Natural killer cell (primary cell): ENCODE results near the gene LBP. TPM values are rescaled to one million over a fixed set of nuclear protein-coding genes. Genes with fewer than 3 reads are reported as not detected.

Source experiments
- ATAC-seq, 3 donors: fragments of 150-1000 bp in 2 of 3; fragments of 200-7000 bp in 1 of 3; cut with Tn5 transposase; 1 replicate in 1 of 3; 2 replicates in 2 of 3; pipeline ENCODE4 v1.10.0; 2021; ENCODE audit warnings: mild to moderate bottlenecking in 2 of 3, moderate library complexity in 2 of 3
- DNase-seq, 2 donors: peaks; one replicate each; pipeline versions ENCODE4 v3.0.0 to v3.0.0-alpha.2; 2013 to 2021; ENCODE audit warnings: mixed read lengths in 1 of 2
- H3K27ac ChIP-seq: one replicate; pipeline ENCODE4 v1.5.1; 2013; ENCODE audit warnings: mild to moderate bottlenecking, low read length
- H3K27me3 ChIP-seq: one replicate; pipeline ENCODE4 v1.6.1; 2013; ENCODE audit warnings: low read length; ENCODE audit not compliant: control insufficient read depth, insufficient read depth
- H3K36me3 ChIP-seq: one replicate; pipeline ENCODE4 v1.6.1; 2013; ENCODE audit warnings: low read length; ENCODE audit not compliant: control insufficient read depth, insufficient read depth
- H3K4me1 ChIP-seq: one replicate; pipeline ENCODE4 v1.6.1; 2013; ENCODE audit warnings: low read length; ENCODE audit not compliant: control insufficient read depth, insufficient read depth
- H3K4me3 ChIP-seq: one replicate; pipeline ENCODE4 v1.5.1; 2013; ENCODE audit warnings: low read length
- H3K9me3 ChIP-seq: one replicate; pipeline ENCODE4 v1.6.1; 2013; ENCODE audit warnings: low read length; ENCODE audit not compliant: control insufficient read depth, insufficient read depth
- H3K27ac Mint-ChIP-seq, 2 donors: one replicate each; pipeline ENCODE4 v1.8.0; 2022; ENCODE audit warnings: mild to moderate bottlenecking in 2 of 2, mixed read lengths in 2 of 2, moderate library complexity in 1 of 2
- H3K27me3 Mint-ChIP-seq, 2 donors: one replicate each; pipeline ENCODE4 v1.8.0; 2022; ENCODE audit warnings: low read depth in 2 of 2, mixed read lengths in 2 of 2
- H3K36me3 Mint-ChIP-seq: one replicate; pipeline ENCODE4 v1.8.0; 2022; ENCODE audit warnings: mixed read lengths
- H3K4me1 Mint-ChIP-seq, 2 donors: one replicate each; pipeline ENCODE4 v1.8.0; 2022; ENCODE audit warnings: mixed read lengths in 2 of 2
- H3K4me3 Mint-ChIP-seq: one replicate; pipeline ENCODE4 v1.8.0; 2022; ENCODE audit warnings: mild to moderate bottlenecking, moderate library complexity, mixed read lengths
- H3K9me3 Mint-ChIP-seq, 2 donors: one replicate each; pipeline ENCODE4 v1.8.0; 2022; ENCODE audit warnings: mixed read lengths in 2 of 2
- WGBS: methylation state at CpG from one replicate; pipeline ENCODE4 v1.1.7; 2013; ENCODE audit warnings: missing lambda C conversion rate; ENCODE audit not compliant: insufficient coverage; 5-methylcytosine and 5-hydroxymethylcytosine counted together
- intact Hi-C: fragments of 100-400 bp; cut with micrococcal nuclease; formaldehyde crosslinking; loops from one replicate; pipeline ENCODE4 v1.14.2; 2022
- total RNA-seq, 4 donors: library from RNA; stranded (reverse); fragments of 120-200 nt in 1 of 4; gene quantifications; one replicate each; pipeline versions ENCODE4 v1.2.3 to v1.2.4, GENCODE V29; 2013 to 2022
- TF ChIP-seq, protein P1 (sequence below): fragments of 200-600 bp; IDR thresholded peaks from one replicate; pipeline ENCODE4 v1.8.0; 2022; ENCODE audit warnings: antibody characterized with exemption

The LBP gene
- total RNA-seq, 3 donors from 2014 or later (not counting 1 experiment from before 2014, with no cell fraction given) = not detected

DNA sequence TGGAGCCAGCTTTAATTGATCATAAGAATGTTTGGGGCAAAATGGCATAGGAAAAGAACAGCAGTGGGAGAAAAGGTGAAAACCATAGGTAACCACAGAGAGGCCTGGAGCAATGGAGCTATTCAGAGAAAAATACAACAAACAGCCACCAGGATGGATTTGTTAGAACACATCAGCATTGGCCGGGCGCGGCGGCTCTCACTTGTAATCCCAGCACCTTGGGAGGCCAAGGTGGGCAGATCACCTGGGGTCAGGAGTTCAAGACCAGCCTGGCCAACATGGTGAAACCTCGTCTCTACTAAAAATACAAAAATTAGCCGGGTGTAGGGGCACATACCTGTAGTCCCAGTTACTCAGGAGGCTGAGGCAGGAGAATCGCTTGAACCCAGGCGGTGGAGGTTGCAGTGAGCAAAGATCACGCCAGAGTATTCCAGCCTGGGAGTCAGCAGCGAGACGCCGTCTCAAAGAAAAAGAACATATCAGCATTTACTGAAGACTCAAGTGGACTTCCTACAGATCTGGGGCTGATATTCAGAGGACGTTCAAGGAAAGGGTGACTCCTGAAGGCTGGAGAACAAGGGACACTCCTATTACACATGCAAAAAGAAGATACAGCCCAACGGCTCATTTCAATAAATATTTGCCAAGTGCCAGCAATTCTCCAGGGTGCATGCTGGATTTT is 68.6 kb downstream of the LBP start:
- no peak overlapping the region for H3K4me3 Mint-ChIP-seq
- no peaks in the 10 kb centered on the region for H3K36me3 Mint-ChIP-seq
- H3K27me3 ChIP-seq = no peaks in the 10 kb centered on the region
- H3K4me3 ChIP-seq = no peak overlapping the region
- H3K9me3 ChIP-seq = no peaks in the 10 kb centered on the region
- no peaks in the 10 kb centered on the region for H3K4me1 ChIP-seq
- ATAC-seq = no peak
- H3K9me3 Mint-ChIP-seq = no peaks in the 10 kb centered on the region
- no peaks in the 10 kb centered on the region for H3K27me3 Mint-ChIP-seq
- no peaks in the 10 kb centered on the region for H3K4me1 Mint-ChIP-seq
- DNase-seq = no peak
- intact Hi-C loops = no loop called here
- peaks cover 28% of the 10 kb centered on the region for H3K36me3 ChIP-seq
- TF ChIP-seq, protein P1, sequence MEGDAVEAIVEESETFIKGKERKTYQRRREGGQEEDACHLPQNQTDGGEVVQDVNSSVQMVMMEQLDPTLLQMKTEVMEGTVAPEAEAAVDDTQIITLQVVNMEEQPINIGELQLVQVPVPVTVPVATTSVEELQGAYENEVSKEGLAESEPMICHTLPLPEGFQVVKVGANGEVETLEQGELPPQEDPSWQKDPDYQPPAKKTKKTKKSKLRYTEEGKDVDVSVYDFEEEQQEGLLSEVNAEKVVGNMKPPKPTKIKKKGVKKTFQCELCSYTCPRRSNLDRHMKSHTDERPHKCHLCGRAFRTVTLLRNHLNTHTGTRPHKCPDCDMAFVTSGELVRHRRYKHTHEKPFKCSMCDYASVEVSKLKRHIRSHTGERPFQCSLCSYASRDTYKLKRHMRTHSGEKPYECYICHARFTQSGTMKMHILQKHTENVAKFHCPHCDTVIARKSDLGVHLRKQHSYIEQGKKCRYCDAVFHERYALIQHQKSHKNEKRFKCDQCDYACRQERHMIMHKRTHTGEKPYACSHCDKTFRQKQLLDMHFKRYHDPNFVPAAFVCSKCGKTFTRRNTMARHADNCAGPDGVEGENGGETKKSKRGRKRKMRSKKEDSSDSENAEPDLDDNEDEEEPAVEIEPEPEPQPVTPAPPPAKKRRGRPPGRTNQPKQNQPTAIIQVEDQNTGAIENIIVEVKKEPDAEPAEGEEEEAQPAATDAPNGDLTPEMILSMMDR = no peak
- H3K27ac Mint-ChIP-seq = no peak overlapping the region
- WGBS = 96% methylated on average over 14 of the region's 14 CpGs
- no peak overlapping the region for H3K27ac ChIP-seq

DNA sequence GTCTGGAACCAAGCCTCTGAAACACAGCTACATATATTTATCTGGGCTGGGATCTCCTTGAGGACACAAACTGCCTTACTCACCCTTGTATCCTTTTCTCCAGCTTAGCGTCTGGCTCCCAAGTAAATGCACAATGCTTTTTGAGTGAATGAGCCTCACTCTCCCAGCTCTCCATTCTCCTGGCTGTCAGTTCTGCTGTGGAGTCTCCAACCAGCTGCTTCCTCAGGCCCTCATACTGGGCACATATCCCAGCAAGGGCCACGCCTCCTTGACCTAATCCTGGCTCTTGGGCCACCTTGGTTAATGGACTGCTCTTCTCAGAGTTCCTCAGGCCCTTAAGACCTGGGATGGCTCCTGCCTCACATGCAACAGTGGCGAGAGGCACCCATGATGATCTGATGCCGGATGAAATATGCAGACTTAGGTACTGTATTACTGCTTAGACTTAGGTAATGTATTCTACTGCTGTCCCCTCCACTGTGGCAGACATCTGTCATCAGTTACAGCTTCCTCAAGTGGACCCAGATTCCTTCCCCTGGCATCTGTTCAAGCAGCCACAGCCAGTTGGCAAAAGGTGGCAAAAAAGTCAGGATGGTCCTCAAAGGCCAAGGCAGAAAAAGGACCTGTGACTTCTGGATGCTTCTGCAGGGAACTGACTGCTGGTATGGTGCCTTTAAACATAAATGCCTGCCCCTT is 72.4 kb downstream of the LBP start:
- no peak for DNase-seq
- H3K9me3 Mint-ChIP-seq = no peaks in the 10 kb centered on the region
- Histone ChIP-seq H3K9me3 (no peaks in the 10 kb centered on the region), H3K27me3 (no peaks in the 10 kb centered on the region), H3K4me3 (no peak overlapping the region), H3K27ac (no peak overlapping the region), H3K36me3 (peaks cover 51% of the 10 kb centered on the region), H3K4me1 (no peaks in the 10 kb centered on the region)
- H3K36me3 Mint-ChIP-seq = peaks cover 9% of the 10 kb centered on the region
- ATAC-seq = no peak
- no peak overlapping the region for H3K4me3 Mint-ChIP-seq
- peaks cover 0 to 12% of the 10 kb centered on the region in 2 donors for H3K4me1 Mint-ChIP-seq
- no peak overlapping the region for H3K27ac Mint-ChIP-seq
- WGBS = 96% methylated on average over 4 of the region's 4 CpGs
- intact Hi-C loops = no loop called here
- TF ChIP-seq, protein P1 = no peak
- no peaks in the 10 kb centered on the region for H3K27me3 Mint-ChIP-seq

DNA sequence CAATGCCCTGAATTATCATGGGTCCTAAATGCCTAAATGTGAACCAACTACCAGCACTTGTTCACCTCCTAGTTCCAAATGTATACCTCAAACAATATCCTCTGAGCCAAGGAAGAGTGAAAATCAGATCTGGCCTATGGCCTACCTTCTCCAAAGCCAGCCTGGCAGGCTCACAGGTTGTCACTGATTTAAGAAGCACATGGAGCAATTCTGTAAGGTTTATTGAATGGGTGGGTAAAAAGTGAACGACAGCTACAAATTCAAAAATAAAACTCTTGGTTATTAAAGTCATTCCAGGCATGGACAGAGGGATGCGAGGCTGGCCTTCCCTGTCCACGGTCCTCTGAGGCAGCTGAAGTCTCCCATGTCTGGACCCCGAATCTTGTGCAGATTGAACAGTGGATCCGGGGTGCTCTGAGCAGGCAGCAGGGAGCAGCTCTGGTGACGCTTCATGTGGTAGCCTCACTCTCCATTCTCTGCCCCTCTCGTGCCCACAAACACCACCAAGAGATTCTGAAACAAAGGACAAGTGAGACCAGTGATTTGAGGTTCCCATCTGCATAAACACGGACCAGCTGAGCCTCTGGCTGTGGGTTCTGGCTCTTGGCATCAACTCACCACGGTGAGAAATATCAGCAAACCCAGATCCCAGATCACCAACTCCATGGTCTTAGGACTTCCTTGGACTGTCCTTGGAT is 74.3 kb downstream of the LBP start:
- 97% methylated on average over 9 of the region's 9 CpGs for WGBS
- intact Hi-C loops = no loop called here
- Histone ChIP-seq H3K9me3 (no peaks in the 10 kb centered on the region), H3K27ac (no peak overlapping the region), H3K36me3 (peaks cover 58% of the 10 kb centered on the region), H3K4me1 (no peaks in the 10 kb centered on the region), H3K27me3 (no peaks in the 10 kb centered on the region), H3K4me3 (no peak overlapping the region)
- Mint-ChIP-seq H3K27ac (peak overlapping the region in 1 of 2 donors; percentile 38), H3K9me3 (no peaks in the 10 kb centered on the region), H3K36me3 (peaks cover 9% of the 10 kb centered on the region), H3K4me3 (no peak overlapping the region), H3K4me1 (peaks cover 0 to 23% of the 10 kb centered on the region in 2 donors), H3K27me3 (no peaks in the 10 kb centered on the region)
- TF ChIP-seq, protein P1 = no peak
- ATAC-seq (no peak), DNase-seq (no peak)
